IgD-negative memory B cell (primary cell): ENCODE results near the gene HSPB1. TPM values are rescaled to one million over a fixed set of nuclear protein-coding genes. Genes with fewer than 3 reads are reported as not detected.
"Not testable (repeated sequence)": the region's sequence is repeated elsewhere in the genome, so short reads cannot be mapped to it uniquely, and the experiment has no call there.

Source experiments
- H3K27ac Mint-ChIP-seq, 3 donors: one replicate each; pipeline ENCODE4 v1.8.0; 2020 to 2022; ENCODE audit warnings: mild to moderate bottlenecking in 3 of 3, mixed read lengths in 3 of 3, moderate library complexity in 1 of 3
- H3K27me3 Mint-ChIP-seq: one replicate; pipeline ENCODE4 v1.8.0; 2021; ENCODE audit warnings: mixed read lengths
- H3K36me3 Mint-ChIP-seq: one replicate; pipeline ENCODE4 v1.8.0; 2020; ENCODE audit warnings: mild to moderate bottlenecking, mixed read lengths
- H3K4me1 Mint-ChIP-seq, 3 donors: one replicate each; pipeline ENCODE4 v1.8.0; 2020 to 2022; ENCODE audit warnings: mixed read lengths in 3 of 3, mild to moderate bottlenecking in 1 of 3
- H3K4me3 Mint-ChIP-seq, 4 donors: one replicate each; pipeline ENCODE4 v1.8.0; 2020 to 2022; ENCODE audit warnings: mild to moderate bottlenecking in 4 of 4, mixed read lengths in 4 of 4, moderate library complexity in 3 of 4
- H3K9me3 Mint-ChIP-seq, 3 donors: one replicate each; pipeline ENCODE4 v1.8.0; 2020 to 2021; ENCODE audit warnings: mixed read lengths in 3 of 3, mild to moderate bottlenecking in 1 of 3
- polyA plus RNA-seq: library from polyadenylated mRNA; unstranded; fragments of 300-500 nt; fragmentation: Illumina TruSeq; gene quantifications from one replicate; pipeline ENCODE4 v1.2.3, GENCODE V29; 2021

Gene HSPB1
- polyA plus RNA-seq, 1 donor from 2014 or later = 76.4 TPM

DNA sequence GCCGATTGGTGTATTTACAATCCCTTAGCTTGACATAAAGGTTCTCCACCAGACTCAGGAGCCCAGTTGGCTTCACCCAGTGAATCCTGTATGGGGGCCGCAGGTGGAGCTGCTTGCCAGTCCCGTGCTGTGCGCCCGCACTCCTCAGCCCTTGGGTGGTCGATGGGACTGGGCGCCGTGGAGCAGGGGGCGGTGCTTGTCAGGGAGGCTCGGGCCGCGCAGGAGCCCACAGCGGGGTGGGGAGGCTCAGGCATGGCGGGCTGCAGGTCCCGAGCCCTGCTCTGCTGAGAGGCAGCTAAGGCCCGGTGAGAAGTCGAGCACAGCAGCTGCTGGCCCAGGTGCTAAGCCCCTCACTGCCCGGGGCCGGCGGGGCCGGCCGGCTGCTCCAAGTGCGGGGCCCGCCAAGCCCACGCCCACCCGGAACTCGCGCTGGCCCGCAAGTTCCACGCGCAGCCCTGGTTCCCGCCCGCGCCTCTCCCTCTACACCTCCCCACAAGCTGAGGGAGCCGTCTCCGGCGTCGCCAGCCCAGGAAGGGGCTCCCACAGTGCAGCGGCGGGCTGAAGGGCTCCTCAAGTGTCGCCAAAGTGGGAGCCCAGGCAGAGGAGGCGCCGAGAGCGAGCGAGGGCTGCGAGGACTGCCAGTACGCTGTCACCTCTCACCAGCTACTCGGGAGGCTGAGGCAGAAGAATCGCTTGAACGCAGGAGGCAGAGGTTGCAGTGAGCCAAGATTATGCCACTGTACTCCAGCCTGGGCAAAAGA is 7.0 kb downstream of the HSPB1 start:
- not testable (repeated sequence) for H3K9me3 Mint-ChIP-seq, H3K27ac Mint-ChIP-seq, H3K27me3 Mint-ChIP-seq, H3K4me1 Mint-ChIP-seq, H3K36me3 Mint-ChIP-seq
- H3K4me3 Mint-ChIP-seq = peak overlapping the region in 1 of 4 donors; percentile 18

DNA sequence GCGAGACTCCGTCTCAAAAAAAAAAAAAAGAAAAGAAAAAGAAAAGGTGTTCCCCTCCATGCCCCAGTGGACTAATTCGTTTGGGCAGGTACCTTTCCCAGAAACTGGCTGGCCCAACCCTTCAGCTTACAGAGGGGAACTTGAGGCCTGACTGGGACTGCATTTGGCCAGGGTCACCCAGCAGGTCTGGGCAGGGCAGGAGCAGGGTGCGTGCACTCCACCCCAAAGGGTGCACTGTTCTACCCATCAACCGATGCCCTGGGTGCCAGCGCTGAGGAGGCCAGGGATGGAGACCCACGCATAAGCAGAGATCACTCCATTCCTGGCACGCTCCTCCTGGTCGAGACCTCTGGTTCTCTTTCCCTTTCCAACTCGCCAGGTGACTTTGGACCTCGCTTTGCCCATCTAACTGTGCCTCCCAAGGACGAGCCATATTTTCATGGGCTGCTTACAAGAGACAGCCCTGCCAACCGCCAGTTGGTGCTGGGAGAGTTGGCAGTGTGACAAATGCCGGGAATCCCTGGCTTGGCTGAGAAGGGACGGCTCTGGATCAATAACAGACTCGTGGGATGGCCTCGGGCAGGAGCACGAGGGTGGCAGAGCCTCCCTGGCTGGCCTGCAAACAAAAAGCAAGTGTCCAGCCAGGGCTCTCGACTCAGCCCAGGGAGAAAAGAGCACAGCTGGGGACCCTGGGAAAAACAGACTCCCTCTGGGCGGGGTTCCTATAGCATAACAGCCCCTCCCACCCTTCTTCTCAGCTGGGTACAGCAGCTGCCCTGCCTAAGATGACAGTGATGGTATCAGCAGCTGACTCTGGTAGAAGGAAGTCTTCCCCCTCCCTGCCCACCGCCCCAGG is 7.9 kb downstream of the HSPB1 start:
- Mint-ChIP-seq H3K4me3 (no peak overlapping the region), H3K4me1 (peaks cover 0 to 7% (median 0%) of the 10 kb centered on the region in 3 donors), H3K27ac (no peak overlapping the region), H3K36me3 (no peaks in the 10 kb centered on the region), H3K9me3 (no peaks in the 10 kb centered on the region), H3K27me3 (no peaks in the 10 kb centered on the region)

DNA sequence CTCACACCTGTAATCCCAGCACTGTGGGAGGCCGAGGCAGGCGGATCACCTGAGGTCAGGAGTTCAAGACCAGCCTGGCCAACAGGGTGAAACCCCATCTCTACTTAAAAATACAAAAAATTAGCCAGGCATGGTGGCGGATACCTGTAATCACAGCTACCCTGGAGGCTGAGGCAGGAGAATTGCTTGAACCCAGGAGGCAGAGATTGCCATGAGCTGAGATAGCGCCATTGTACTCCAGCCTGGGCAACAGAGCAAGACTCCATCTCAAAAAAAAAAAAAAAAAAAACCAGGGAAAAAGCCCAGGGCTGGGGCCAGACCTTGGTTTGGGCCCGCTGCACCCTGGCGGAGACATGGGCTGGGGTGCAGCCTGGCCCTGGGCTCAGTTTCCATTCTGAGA is 9.4 kb downstream of the HSPB1 start:
- not testable (repeated sequence) for H3K4me1 Mint-ChIP-seq, H3K27me3 Mint-ChIP-seq, H3K36me3 Mint-ChIP-seq, H3K9me3 Mint-ChIP-seq, H3K27ac Mint-ChIP-seq
- peak overlapping the region in 1 of 4 donors; percentile 23 for H3K4me3 Mint-ChIP-seq

DNA sequence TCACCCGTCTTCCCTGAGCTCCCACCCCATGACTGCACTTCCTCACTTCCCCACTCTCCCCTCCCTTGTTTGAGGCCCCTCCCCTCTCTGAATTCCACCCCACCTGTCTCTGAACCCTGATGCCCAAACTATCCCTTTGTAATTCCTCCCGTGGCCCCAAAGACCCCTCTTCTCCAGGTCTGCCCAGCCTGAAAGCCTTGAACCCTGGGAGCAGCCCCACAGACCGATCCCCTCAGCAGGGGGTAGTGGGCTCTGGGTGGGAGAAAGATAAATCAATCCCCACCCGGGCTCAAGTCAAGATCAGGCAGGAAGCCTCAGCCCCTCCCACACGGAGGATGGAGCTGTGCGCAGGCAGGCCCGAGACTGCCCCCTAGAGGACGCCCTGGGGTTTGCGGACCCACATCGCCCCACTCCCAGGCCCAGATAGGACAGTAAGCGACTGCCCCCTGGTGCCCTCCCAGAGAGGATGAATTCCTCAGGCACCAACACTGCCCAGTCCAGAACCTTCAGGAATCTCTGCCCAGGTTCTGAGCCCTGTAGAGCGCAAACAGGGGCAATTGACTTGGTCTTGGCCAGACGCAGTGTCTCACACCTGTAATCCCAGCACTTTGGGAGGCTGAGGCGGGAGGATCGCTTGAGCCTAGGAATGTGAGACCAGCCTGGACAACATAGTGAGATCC is 11.7 kb downstream of the HSPB1 start:
- Mint-ChIP-seq H3K27ac (peak overlapping the region in 1 of 3 donors; percentile 14), H3K4me3 (peak overlapping the region in 1 of 4 donors; percentile 68), H3K27me3 (no peaks in the 10 kb centered on the region)

DNA sequence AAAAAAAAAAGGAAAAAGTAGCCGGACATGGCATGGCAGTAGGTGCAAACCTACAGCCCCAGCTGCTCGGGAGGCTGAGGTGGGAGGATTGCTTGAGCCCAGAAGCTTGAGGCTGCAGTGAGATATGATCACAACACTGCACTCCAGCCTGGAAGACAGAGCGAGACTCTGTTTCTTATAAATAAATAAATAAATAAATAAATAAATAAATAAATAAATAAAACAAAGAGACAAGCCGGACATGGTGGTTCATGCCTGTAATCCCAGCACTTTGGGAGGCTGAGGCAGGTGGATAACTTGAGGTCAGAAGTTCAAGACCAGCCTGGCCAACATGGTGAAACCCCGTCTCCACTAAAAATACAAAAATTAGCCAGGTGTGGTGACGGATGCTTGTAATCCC is 12.3 kb downstream of the HSPB1 start:
- H3K9me3 Mint-ChIP-seq, H3K27me3 Mint-ChIP-seq, H3K36me3 Mint-ChIP-seq: not testable (repeated sequence)
- Mint-ChIP-seq H3K4me3 (peak overlapping the region in 2 of 4 donors; percentile 17 to 68), H3K4me1 (peaks cover 7 to 18% (median 13%) of the 10 kb centered on the region in 3 donors), H3K27ac (peak overlapping the region in 1 of 3 donors; percentile 14)

More for the DNA sequence above, 11.7 kb downstream of the HSPB1 start:
- H3K36me3 Mint-ChIP-seq = no peaks in the 10 kb centered on the region
- H3K4me1 Mint-ChIP-seq = peaks cover 7 to 17% (median 12%) of the 10 kb centered on the region in 3 donors
- H3K9me3 Mint-ChIP-seq = no peaks in the 10 kb centered on the region

DNA sequence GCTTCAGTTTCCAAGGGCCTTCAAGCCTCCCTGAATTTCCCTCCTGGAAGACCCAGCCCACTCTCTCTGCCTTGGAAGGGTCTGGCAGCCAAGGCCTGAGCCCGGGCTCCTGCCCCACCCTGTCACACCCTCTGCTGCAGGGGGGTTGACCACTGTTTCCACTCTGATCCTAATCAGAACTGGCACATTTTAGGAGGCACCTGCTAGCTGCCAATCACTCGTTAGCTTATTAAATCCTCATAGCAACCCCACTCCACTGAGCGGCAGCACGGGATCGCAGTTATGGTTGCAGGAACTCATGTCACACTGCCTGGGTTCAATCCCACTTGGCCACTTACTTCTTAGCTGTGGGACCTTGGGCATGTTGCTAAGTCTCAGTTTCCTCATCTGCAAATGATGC is 12.9 kb downstream of the HSPB1 start:
- Mint-ChIP-seq H3K9me3 (no peaks in the 10 kb centered on the region), H3K4me3 (no peak overlapping the region), H3K4me1 (peaks cover 7 to 22% (median 15%) of the 10 kb centered on the region in 3 donors), H3K36me3 (no peaks in the 10 kb centered on the region), H3K27me3 (no peaks in the 10 kb centered on the region), H3K27ac (no peak overlapping the region)

DNA sequence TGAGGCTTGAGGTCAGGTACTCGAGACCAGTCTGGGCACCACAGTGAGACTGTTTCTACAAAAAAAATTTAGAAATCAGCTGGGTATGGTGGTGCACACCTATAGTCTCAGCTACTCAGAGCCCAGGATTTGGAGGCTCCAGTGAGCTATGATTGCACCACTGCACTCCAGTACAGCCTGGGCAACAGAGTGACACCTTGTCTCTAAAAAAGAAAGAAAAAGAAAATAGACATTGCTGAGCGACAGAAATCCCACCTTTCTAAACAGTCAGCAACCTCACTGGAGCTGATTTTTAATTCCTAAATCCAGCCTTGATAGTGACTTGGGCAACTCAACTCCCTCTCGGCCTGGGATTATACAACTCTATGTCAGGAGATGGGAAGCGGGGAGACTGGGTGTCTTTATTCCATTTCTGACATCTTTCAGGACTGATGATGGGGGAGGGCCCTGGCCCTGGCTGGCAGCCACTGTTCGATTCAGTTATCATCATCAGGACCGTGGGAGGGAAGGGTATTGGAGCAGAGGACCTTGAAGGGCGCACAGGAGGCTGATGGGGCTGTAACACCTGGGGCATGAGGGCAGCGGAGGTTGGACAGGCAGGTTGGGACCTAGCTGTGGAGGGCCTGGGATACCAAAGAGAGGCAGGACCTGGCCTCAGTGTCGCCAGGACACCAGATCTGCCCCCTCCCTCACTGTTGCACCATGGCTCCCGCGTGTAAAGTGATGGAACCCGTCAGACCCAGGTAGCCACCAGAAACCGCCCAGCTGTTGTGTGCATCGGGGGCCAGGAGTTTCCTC is 14.7 kb downstream of the HSPB1 start:
- peak overlapping the region; percentile 77 to 95 (median 90) for H3K27ac Mint-ChIP-seq
- no peaks in the 10 kb centered on the region for H3K36me3 Mint-ChIP-seq
- peak overlapping the region; percentile 83 to 98 (median 95) for H3K4me3 Mint-ChIP-seq
- H3K4me1 Mint-ChIP-seq = peaks cover 7 to 22% (median 15%) of the 10 kb centered on the region in 3 donors
- no peaks in the 10 kb centered on the region for H3K9me3 Mint-ChIP-seq
- no peaks in the 10 kb centered on the region for H3K27me3 Mint-ChIP-seq

DNA sequence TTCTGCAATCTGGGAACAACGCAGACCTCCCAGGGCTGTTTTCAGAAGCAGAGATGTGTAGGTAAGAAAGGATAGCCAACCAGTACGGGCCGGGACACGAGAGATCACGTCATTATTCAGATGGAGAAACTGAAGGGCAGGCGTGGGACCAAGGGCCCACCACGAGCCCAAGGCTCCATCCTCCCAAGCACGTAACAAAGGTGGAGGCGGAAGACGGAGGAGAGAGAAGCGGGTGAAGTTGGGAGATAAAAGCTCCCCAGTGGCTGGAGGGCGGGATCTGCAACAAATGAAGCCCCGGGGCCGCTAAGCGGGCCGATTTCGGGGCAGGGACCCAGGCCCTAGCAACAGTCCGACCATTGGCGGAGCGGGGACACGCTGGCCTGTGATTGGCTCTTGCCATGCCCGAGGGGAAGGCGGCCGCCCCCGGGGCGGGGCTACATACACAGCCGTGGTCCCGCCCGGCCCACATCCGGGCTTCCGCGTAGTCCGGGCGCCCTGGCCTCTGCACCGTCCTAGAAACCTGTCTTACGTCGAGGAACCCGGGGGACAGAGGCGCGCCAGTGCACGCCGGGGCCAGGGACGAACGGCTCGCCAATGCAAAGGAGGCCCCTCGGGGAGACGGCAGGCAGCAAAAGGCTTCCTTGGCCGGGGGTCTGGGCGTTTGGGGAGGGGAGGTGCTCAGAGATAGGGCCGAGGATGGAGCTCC is 15.5 kb downstream of the HSPB1 start:
- peaks cover 7 to 22% (median 15%) of the 10 kb centered on the region in 3 donors for H3K4me1 Mint-ChIP-seq
- no peaks in the 10 kb centered on the region for H3K27me3 Mint-ChIP-seq
- H3K4me3 Mint-ChIP-seq = peak overlapping the region; percentile 83 to 98 (median 95)
- H3K27ac Mint-ChIP-seq = peak overlapping the region; percentile 77 to 95 (median 90)
- no peaks in the 10 kb centered on the region for H3K36me3 Mint-ChIP-seq
- H3K9me3 Mint-ChIP-seq = no peaks in the 10 kb centered on the region

DNA sequence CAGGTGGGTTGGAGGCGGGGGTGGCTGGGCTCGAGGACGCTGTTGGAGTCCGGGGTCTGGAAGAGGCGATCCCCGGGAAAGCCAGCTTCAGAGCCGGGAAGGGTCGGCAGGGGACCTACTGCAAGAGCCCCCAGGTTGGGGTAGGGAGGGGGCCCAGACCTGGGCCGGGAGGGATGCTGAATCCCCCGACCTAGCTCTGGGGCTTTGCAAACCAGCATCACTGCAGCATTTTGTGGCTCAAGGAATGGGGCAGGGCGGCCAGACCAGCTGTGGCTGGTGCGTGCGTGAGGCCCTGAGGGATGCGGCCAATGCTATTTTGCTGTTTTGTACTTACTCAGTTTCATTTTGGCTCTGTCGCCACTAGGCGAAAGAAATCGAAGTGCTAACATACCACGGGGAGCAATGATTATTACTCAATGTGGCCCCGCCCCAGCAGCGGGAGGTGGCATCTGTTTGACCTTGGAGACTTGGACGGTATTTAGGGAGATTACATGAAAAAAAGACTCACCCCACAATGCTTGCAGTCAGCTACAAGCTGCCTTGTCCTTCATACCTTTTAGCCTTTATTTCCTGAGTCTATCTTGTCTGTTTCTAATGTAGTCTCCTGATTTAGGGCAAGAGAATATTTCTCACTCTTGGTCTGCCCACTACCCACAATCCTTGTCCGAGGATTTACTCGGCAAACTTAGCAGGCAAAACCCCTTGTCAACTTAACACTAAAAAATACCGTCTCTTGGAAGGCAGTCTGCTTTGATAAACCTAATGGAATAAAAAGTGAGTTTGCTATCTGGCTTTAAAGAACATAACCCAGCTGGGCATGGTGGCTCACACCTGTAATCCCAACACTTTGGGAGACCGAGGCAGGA is 16.2 kb downstream of the HSPB1 start:
- Mint-ChIP-seq H3K27me3 (no peaks in the 10 kb centered on the region), H3K4me3 (peak overlapping the region; percentile 83 to 98 (median 95))

DNA sequence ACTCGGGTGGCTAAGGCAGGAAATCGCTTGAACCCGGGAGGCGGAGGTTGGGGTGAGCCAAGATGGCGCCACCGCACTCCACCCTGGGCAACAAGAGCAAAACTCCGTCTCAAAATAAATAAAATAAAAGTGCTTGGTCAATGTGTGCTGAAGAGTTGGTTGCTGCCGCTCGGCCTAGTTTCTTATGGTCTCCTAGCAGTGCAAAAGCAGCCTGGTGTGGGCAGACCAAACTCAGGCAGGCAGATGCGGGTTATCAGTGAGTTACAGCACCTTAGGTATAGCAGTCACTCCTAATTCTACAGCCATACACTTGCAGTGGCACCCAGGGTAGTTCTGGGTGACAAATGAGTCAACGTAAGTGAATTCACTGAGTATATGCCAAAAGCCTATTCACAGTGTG is 22.6 kb downstream of the HSPB1 start:
- Mint-ChIP-seq H3K36me3 (peaks cover 2% of the 10 kb centered on the region), H3K27ac (no peak overlapping the region), H3K27me3 (no peaks in the 10 kb centered on the region), H3K9me3 (no peaks in the 10 kb centered on the region), H3K4me1 (peaks cover 5 to 14% (median 10%) of the 10 kb centered on the region in 3 donors), H3K4me3 (peak overlapping the region in 1 of 4 donors; percentile 13)

More for the DNA sequence above, 16.2 kb downstream of the HSPB1 start:
- H3K9me3 Mint-ChIP-seq = no peaks in the 10 kb centered on the region
- peak overlapping the region; percentile 77 to 95 (median 90) for H3K27ac Mint-ChIP-seq
- peaks cover 9 to 17% (median 15%) of the 10 kb centered on the region in 3 donors for H3K4me1 Mint-ChIP-seq
- no peaks in the 10 kb centered on the region for H3K36me3 Mint-ChIP-seq

DNA sequence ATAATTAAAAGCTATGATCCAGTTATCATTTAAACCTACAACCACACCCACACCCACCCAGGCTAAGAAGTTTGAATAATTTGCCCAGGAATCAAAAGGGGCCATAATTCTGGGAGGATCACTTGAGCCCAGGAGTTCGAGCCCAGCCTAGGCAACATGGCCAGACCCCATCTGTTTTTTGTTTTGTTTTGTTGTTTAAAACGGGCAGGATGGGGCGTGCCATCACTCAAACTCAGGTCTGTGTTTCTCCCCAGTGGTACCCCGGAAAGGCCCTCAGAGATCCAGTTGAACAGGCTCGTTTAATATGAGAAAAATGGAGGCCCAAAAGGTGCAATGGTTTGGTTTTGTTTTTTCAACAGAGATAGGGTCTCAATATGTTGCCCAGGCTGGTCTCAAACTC is 23.3 kb downstream of the HSPB1 start:
- Mint-ChIP-seq H3K27me3 (no peaks in the 10 kb centered on the region), H3K27ac (peak overlapping the region in 1 of 3 donors; percentile 73), H3K36me3 (peaks cover 2% of the 10 kb centered on the region), H3K9me3 (no peaks in the 10 kb centered on the region), H3K4me3 (no peak overlapping the region), H3K4me1 (peaks cover 5 to 14% (median 13%) of the 10 kb centered on the region in 3 donors)

DNA sequence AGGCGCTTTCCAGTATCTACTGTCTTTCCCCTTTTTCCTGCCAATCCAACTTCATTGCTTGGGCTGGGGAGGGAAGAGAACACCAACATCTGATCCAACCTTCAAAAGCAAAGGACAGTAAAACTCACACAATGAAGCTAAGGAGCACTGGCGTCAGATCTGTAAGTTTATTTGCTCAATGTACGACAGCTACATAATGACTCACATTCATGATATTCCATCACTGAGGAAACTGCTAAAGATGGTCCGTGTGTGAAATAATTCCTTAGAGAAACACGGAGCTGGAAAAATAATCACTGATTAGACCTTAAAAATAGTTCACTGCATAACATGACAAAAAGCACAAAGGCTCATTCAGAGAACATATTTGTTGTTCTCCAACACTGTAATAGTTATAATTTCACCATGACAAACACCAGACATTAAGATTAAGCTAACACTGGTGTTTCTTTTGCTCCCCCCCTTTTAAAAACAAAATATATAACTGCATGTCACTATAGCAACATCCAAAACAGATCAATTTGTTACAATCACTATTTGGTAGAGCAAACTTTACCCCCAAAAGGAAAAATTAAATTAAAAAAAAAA is 24.3 kb downstream of the HSPB1 start:
- Mint-ChIP-seq H3K9me3 (no peaks in the 10 kb centered on the region), H3K4me3 (no peak overlapping the region), H3K36me3 (peaks cover 4% of the 10 kb centered on the region), H3K27me3 (no peaks in the 10 kb centered on the region), H3K27ac (peak overlapping the region in 1 of 3 donors; percentile 73), H3K4me1 (peaks cover 6 to 17% (median 16%) of the 10 kb centered on the region in 3 donors)

DNA sequence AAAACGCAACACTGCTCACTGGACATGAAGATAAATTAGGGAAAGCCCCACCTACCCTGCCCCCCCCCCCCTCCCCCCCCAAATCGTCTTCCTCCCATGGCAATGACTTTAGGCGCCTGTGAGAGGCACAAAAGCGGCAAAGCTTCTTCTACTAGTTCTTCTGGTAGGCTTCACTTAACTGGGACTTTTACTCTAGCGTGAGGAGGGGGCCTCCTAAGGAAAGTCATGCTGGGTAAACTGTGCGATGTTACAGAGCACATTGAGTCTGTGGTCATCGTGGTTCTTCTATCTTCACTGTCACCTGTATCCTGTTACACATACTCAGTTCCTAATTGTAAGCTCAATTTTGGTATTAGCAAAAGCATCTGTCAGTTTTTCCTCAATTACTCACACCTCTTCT is 25.1 kb downstream of the HSPB1 start:
- Mint-ChIP-seq H3K9me3 (no peaks in the 10 kb centered on the region), H3K36me3 (peaks cover 4% of the 10 kb centered on the region), H3K4me1 (peaks cover 11 to 25% (median 24%) of the 10 kb centered on the region in 3 donors), H3K27me3 (no peaks in the 10 kb centered on the region), H3K4me3 (no peak overlapping the region), H3K27ac (peak overlapping the region in 2 of 3 donors; percentile 23 to 87)
